HUES6 (cell line): ENCODE measurements around the gene PPP1R3F.
A peak's percentile ranks its signal among the peaks of the same experiment; 100 is the strongest.

Source experiments
- H3K27ac ChIP-seq: 2 replicates; pipeline ENCODE4 v1.7.0; 2013; ENCODE audit warnings: low read depth, mild to moderate bottlenecking, low read length, inconsistent platforms
- H3K27me3 ChIP-seq: 2 replicates; pipeline ENCODE4 v1.6.1; 2013; ENCODE audit warnings: low read length; ENCODE audit not compliant: control insufficient read depth, insufficient read depth
- H3K36me3 ChIP-seq: 2 replicates; pipeline ENCODE4 v1.6.1; 2013; ENCODE audit warnings: low read length; ENCODE audit not compliant: control insufficient read depth, insufficient read depth
- H3K4me1 ChIP-seq: 2 replicates; pipeline ENCODE4 v1.6.1; 2013; ENCODE audit warnings: low read length; ENCODE audit not compliant: control insufficient read depth, insufficient read depth
- H3K4me3 ChIP-seq: 2 replicates; pipeline ENCODE4 v1.5.1; 2013; ENCODE audit warnings: low read depth, low read length
- H3K9ac ChIP-seq: one replicate; pipeline ENCODE4 v1.6.1; 2013; ENCODE audit warnings: mild to moderate bottlenecking, low read length
- H3K9me3 ChIP-seq: 2 replicates; pipeline ENCODE4 v1.6.1; 2013; ENCODE audit warnings: low read depth, low read length; ENCODE audit not compliant: control insufficient read depth, insufficient read depth

Gene PPP1R3F

GRCh38 chrX:49260221-49260985, 9.2 kb upstream of the PPP1R3F start:
- H3K4me3 ChIP-seq: no peak overlapping the region
- no peaks in the 10 kb centered on the region for H3K4me1 ChIP-seq
- no peak overlapping the region for H3K27ac ChIP-seq
- no peaks in the 10 kb centered on the region for H3K27me3 ChIP-seq
- no peaks in the 10 kb centered on the region for H3K36me3 ChIP-seq
- H3K9ac ChIP-seq: no peak overlapping the region
- H3K9me3 ChIP-seq: peaks cover 27% of the 10 kb centered on the region; the same call in 1 of the 2 replicates

GRCh38 chrX:49262603-49263002, 7.0 kb upstream of the PPP1R3F start:
- Histone ChIP-seq H3K36me3 (no peaks in the 10 kb centered on the region), H3K4me3 (no peak overlapping the region), H3K9ac (no peak overlapping the region), H3K9me3 (peaks cover 30% of the 10 kb centered on the region; the same call in 1 of the 2 replicates), H3K27me3 (no peaks in the 10 kb centered on the region), H3K27ac (no peak overlapping the region), H3K4me1 (no peaks in the 10 kb centered on the region; the same call in 1 of the 2 replicates)

- no peaks in the 10 kb centered on the region; the same call in 1 of the 2 replicates for H3K4me1 ChIP-seq
- no peak overlapping the region for H3K27ac ChIP-seq
- H3K36me3 ChIP-seq: no peaks in the 10 kb centered on the region
- H3K9me3 ChIP-seq: peaks cover 24% of the 10 kb centered on the region; the same call in 1 of the 2 replicates
- no peak overlapping the region for H3K9ac ChIP-seq
- H3K4me3 ChIP-seq: no peak overlapping the region
- H3K27me3 ChIP-seq: no peaks in the 10 kb centered on the region
Observed at GRCh38 chrX:49263631-49264030, 6.0 kb upstream of the PPP1R3F start.

GRCh38 chrX:49264460-49264859, 5.1 kb upstream of the PPP1R3F start, which contains the start of gene FOXP3:
Gene FOXP3 (minus strand): TSS chrX:49264710. CDS start chrX:49258505, 6,205 bp downstream.
- Histone ChIP-seq H3K9me3 (peaks cover 17% of the 10 kb centered on the region; the same call in 1 of the 2 replicates), H3K36me3 (no peaks in the 10 kb centered on the region), H3K4me1 (no peaks in the 10 kb centered on the region; the same call in 1 of the 2 replicates), H3K4me3 (no peak within 1 kb of the TSS), H3K27me3 (no peaks in the 10 kb centered on the region), H3K9ac (no peak within 1 kb of the TSS), H3K27ac (no peak within 1 kb of the TSS)

- no peak overlapping the region for H3K4me3 ChIP-seq
- H3K36me3 ChIP-seq: no peaks in the 10 kb centered on the region
- H3K27me3 ChIP-seq: no peaks in the 10 kb centered on the region
- H3K4me1 ChIP-seq: no peaks in the 10 kb centered on the region; the same call in 1 of the 2 replicates
- H3K9me3 ChIP-seq: peaks cover 14% of the 10 kb centered on the region; the same call in 1 of the 2 replicates
- no peak overlapping the region for H3K27ac ChIP-seq
- H3K9ac ChIP-seq: no peak overlapping the region
Observed at GRCh38 chrX:49266523-49267445, 2.8 kb upstream of the PPP1R3F start.

- H3K9ac ChIP-seq: peak overlapping the region; percentile 77
- H3K36me3 ChIP-seq: no peaks in the 10 kb centered on the region
- peaks cover 12% of the 10 kb centered on the region; the same call in 1 of the 2 replicates for H3K9me3 ChIP-seq
- no peaks in the 10 kb centered on the region for H3K27me3 ChIP-seq
- H3K27ac ChIP-seq: no peak overlapping the region
- H3K4me3 ChIP-seq: peak overlapping the region; percentile 67
- no peaks in the 10 kb centered on the region; the same call in 1 of the 2 replicates for H3K4me1 ChIP-seq
Observed at GRCh38 chrX:49268702-49269009, 937 bp upstream of the PPP1R3F start.

GRCh38 chrX:49269010-49269766, 405 bp upstream of the PPP1R3F start:
- no peaks in the 10 kb centered on the region; the same call in 1 of the 2 replicates for H3K4me1 ChIP-seq
- H3K36me3 ChIP-seq: no peaks in the 10 kb centered on the region
- H3K9me3 ChIP-seq: peaks cover 12% of the 10 kb centered on the region; the same call in 1 of the 2 replicates
- H3K27me3 ChIP-seq: no peaks in the 10 kb centered on the region
- H3K9ac ChIP-seq: peak overlapping the region; percentile 85
- peak overlapping the region; percentile 88 for H3K4me3 ChIP-seq
- peak overlapping the region; percentile 79; the same call in 1 of the 2 replicates for H3K27ac ChIP-seq

GRCh38 chrX:49270249-49270921, 792 bp downstream of the PPP1R3F start:
- Histone ChIP-seq H3K4me3 (peak overlapping the region; percentile 88), H3K27ac (peak overlapping the region; percentile 83; the same call in 1 of the 2 replicates), H3K9me3 (peaks cover 16% of the 10 kb centered on the region; the same call in 1 of the 2 replicates), H3K36me3 (no peaks in the 10 kb centered on the region), H3K27me3 (no peaks in the 10 kb centered on the region), H3K4me1 (no peaks in the 10 kb centered on the region; the same call in 1 of the 2 replicates), H3K9ac (peak overlapping the region; percentile 85)

GRCh38 chrX:49271341-49271740, 1.7 kb downstream of the PPP1R3F start:
- Histone ChIP-seq H3K27me3 (no peaks in the 10 kb centered on the region), H3K9ac (no peak overlapping the region), H3K9me3 (peaks cover 16% of the 10 kb centered on the region; the same call in 1 of the 2 replicates), H3K4me3 (no peak overlapping the region), H3K4me1 (no peaks in the 10 kb centered on the region; the same call in 1 of the 2 replicates), H3K36me3 (no peaks in the 10 kb centered on the region), H3K27ac (no peak overlapping the region)

- no peak overlapping the region for H3K9ac ChIP-seq
- H3K4me3 ChIP-seq: no peak overlapping the region
Observed at GRCh38 chrX:49272421-49272820, 2.8 kb downstream of the PPP1R3F start.

More at GRCh38 chrX:49272421-49272820, 2.8 kb downstream of the PPP1R3F start:
- Histone ChIP-seq H3K27me3 (no peaks in the 10 kb centered on the region), H3K27ac (no peak overlapping the region), H3K9me3 (peaks cover 8% of the 10 kb centered on the region; the same call in 1 of the 2 replicates), H3K4me1 (no peaks in the 10 kb centered on the region; the same call in 1 of the 2 replicates), H3K36me3 (no peaks in the 10 kb centered on the region)
